ENCODE results near the gene SIPA1.

Gene SIPA1

DNA sequence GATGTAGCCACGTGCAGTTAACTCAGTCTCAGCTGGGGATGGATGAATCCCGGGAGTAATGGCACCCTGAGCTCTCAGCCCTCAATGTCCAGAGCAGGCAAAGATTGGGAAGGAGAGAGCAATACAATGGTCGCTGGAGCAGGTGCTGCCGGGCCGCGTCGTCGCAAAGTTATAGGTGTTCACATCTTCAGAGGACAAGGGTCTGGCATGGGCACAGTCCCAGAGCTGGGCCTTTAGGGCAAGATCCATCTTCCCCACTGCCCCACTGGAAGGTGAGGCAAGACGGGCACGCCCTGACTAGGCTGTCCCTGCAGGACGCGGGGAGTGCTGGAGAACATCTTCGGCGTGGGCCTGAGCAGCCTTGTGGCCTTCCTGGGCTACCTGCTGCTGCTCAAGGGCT, 14.7 kb upstream of the SIPA1 start:
- in situ Hi-C loops (cut with MboI; ENCODE audit: low pct_unique_long_range_greater_than_20kb, low sequenced_read_pairs, unreplicated experiment), result no loop called here
- TF ChIP-seq, protein P1, sequence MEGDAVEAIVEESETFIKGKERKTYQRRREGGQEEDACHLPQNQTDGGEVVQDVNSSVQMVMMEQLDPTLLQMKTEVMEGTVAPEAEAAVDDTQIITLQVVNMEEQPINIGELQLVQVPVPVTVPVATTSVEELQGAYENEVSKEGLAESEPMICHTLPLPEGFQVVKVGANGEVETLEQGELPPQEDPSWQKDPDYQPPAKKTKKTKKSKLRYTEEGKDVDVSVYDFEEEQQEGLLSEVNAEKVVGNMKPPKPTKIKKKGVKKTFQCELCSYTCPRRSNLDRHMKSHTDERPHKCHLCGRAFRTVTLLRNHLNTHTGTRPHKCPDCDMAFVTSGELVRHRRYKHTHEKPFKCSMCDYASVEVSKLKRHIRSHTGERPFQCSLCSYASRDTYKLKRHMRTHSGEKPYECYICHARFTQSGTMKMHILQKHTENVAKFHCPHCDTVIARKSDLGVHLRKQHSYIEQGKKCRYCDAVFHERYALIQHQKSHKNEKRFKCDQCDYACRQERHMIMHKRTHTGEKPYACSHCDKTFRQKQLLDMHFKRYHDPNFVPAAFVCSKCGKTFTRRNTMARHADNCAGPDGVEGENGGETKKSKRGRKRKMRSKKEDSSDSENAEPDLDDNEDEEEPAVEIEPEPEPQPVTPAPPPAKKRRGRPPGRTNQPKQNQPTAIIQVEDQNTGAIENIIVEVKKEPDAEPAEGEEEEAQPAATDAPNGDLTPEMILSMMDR (IDR thresholded peaks at IDR 0.05; ENCODE audit: extremely low read depth, insufficient read depth, missing control alignments), result no peak
- DNase-seq (ENCODE audit: low spot score), result no peak

DNA sequence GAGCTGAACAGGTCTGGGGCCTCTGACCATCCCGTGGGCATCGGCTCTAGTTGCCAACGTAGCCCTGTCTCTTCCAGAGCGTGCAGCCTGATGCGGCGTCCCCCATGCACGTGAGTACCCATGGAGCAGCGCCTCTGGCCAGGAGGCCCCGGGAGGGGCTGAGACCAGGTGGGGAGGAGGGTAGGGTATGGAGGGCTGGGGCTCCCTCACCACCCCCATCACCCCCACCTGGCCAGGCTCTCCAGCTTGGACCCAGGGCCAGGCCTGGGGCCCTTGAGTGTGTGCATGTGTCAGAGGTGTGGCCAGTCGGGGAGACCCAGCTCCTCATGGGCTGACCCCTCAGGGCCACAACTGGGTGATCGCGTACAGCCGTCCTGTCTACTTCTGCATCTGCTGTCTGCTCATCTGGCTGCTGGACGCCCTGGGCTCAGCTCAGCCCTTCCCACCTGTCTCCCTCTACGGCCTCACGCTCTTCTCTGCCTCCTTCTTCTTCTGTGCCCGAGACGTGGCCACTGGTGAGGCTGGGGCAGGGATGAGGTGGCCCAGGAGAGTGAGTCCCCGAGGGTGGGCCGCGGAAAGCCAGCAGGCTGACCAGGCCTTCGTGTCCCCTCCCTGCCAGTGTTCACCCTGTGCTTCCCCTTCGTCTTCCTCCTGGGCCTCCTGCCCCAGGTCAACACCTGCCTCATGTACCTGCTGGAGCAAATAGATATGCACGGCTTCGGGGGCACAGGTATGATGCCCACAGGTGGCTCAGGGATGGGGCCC, 13.9 kb upstream of the SIPA1 start:
- no peak for DNase-seq (ENCODE audit: low spot score)
- TF ChIP-seq, protein P1 (IDR thresholded peaks at IDR 0.05; ENCODE audit: extremely low read depth, insufficient read depth, missing control alignments), result no peak
- in situ Hi-C loops (cut with MboI; ENCODE audit: low pct_unique_long_range_greater_than_20kb, low sequenced_read_pairs, unreplicated experiment), result no loop called here

DNA sequence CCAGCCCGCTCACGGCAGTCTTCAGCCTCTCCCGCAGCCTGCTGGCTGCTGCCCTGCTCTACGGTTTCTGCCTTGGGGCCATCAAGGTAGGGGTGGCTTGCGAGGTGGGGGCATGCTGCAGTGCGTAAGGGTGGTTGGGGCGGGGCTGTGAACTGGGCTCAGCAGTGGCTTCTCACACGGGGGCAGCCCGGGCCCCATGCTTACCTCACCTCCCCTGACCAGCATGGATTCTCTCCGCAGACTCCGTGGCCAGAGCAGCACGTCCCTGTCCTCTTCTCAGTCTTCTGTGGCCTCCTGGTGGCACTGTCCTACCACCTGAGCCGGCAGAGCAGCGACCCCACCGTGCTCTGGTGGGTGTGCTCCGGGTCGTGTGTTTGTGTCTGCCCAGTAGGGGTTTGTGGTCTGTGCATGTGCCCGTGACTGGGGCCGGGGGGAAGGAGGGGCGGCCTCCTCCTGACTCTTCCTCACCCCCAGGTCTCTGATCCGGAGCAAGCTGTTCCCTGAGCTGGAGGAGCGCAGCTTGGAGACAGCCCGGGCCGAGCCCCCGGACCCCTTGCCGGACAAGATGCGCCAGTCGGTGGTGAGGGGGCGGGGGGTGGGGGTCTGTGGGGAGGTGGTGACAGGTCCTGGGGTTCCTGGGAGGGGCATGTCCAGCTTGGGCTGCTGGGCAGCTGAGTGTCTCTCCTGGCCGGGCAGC, 12.8 kb upstream of the SIPA1 start:
- DNase-seq (ENCODE audit: low spot score), result no peak
- TF ChIP-seq, protein P1 (IDR thresholded peaks at IDR 0.05; ENCODE audit: extremely low read depth, insufficient read depth, missing control alignments), result no peak
- in situ Hi-C loops (cut with MboI; ENCODE audit: low pct_unique_long_range_greater_than_20kb, low sequenced_read_pairs, unreplicated experiment), result no loop called here

DNA sequence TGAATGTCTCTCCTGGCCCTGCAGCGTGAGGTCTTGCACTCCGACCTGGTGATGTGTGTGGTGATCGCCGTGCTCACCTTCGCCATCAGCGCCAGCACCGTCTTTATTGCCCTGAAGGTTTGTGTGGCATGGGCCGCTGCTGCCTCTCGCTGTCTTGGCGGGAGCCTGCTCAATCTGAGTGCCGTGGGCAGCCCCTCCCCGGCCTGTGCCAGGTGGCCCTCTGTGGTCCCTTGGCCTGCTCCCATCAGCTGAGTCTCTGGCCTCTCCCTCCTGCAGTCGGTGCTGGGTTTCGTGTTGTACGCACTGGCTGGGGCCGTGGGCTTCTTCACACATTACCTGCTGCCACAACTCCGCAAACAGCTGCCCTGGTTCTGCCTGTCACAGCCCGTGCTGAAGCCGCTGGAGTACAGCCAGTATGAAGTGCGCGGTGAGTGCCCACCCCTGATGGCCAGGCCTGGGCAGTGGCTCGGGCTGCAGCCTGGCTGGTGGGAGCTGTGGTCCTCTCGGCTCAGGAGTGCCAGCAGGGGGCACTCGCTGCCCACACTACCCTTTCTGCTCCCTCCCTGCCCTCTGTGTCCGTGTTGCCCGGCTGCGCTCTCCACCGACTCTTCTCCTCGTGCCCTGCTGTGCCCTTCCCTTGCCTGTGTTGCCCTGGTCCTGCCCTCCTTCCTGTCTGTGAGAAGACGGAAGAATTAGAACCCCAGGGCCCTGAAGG, 12.1 kb upstream of the SIPA1 start:
- peak; percentile 73 for DNase-seq (ENCODE audit: low spot score)
- in situ Hi-C loops (cut with MboI; ENCODE audit: low pct_unique_long_range_greater_than_20kb, low sequenced_read_pairs, unreplicated experiment), result no loop called here
- TF ChIP-seq, protein P1 (IDR thresholded peaks at IDR 0.05; ENCODE audit: extremely low read depth, insufficient read depth, missing control alignments), result peak; percentile 72

DNA sequence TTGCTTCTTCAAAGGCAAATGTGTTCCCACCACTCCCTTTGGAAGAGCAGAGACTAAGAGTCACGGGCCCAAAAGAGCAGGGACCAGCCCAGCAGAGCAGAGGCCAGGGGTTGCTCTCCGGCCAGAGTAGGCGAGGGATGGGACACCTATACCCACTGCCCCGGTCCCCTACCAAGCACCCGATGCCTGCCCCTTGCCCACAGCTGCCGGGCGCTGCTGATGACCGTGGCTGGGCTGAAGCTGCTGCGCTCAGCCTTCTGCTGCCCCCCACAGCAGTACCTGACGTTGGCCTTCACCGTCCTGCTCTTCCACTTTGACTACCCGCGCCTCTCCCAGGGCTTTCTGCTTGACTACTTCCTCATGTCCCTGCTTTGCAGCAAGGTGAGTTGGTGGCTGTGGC, 10.7 kb upstream of the SIPA1 start:
- in situ Hi-C loops (cut with MboI; ENCODE audit: low pct_unique_long_range_greater_than_20kb, low sequenced_read_pairs, unreplicated experiment), result no loop called here
- DNase-seq (ENCODE audit: low spot score), result no peak
- TF ChIP-seq, protein P1 (IDR thresholded peaks at IDR 0.05; ENCODE audit: extremely low read depth, insufficient read depth, missing control alignments), result no peak

DNA sequence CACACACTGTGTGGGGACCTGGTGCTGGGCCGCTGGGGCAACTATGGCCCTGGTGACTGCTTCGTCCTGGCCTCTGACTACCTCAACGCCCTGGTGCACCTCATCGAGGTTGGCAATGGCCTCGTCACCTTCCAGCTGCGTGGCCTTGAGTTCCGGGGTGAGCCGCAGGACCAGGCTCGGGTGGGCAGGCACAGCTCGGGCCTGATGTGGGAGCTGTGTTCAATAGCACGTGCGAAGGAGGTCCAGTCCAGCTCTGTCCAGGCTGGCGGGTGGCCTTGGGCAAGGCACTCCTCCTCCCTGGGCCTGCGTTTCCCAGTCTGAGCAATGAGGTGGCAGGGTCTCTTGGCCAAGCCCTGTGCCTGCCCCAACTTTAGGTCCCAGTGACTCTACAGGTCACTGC, 8.3 kb upstream of the SIPA1 start:
- in situ Hi-C loops (cut with MboI; ENCODE audit: low pct_unique_long_range_greater_than_20kb, low sequenced_read_pairs, unreplicated experiment), result no loop called here
- DNase-seq (ENCODE audit: low spot score), result no peak
- TF ChIP-seq, protein P1 (IDR thresholded peaks at IDR 0.05; ENCODE audit: extremely low read depth, insufficient read depth, missing control alignments), result no peak

All from GM13977 (cell line).